Neural progenitor cell (in vitro differentiated cells): ENCODE data around the gene SRP72.

Experiments used
- EZH2 ChIP-seq: fragments of 200-600 bp; sonication (generic); IDR thresholded peaks from 2 replicates; pipeline ENCODE4 v1.6.1; 2017; ENCODE audit warnings: antibody characterized with exemption, mild to moderate bottlenecking, moderate library complexity
- EZH2phosphoT487 ChIP-seq: fragments of 200-600 bp; sonication (generic); IDR thresholded peaks from 2 replicates; pipeline ENCODE4 v1.6.1; 2017; ENCODE audit warnings: antibody characterized with exemption
- TF ChIP-seq, protein P1 (sequence below): fragments of 200-600 bp; sonication (generic); IDR thresholded peaks from 2 replicates; pipeline ENCODE4 v1.5.1; 2017; ENCODE audit warnings: antibody characterized with exemption, mild to moderate bottlenecking

DNA sequence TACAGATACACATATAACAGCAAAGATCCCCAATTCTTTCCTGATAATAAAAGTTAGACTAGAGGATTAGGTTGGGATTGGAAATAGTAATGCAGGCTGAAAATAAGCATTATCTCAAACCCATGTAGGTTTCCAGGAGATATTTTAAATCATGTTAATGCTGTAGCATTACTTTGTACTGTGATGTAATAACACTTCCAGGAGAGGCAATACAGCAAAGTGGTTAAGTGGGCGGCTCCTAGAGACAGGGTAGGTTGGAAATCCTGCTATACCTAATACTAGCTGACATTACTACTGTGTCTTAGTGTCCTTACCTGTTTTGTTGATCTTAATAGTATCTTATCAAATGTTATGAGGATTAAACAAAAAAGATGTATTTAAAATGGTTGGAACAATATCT, 21.7 kb upstream of the SRP72 start:
- TF ChIP-seq, protein P1, sequence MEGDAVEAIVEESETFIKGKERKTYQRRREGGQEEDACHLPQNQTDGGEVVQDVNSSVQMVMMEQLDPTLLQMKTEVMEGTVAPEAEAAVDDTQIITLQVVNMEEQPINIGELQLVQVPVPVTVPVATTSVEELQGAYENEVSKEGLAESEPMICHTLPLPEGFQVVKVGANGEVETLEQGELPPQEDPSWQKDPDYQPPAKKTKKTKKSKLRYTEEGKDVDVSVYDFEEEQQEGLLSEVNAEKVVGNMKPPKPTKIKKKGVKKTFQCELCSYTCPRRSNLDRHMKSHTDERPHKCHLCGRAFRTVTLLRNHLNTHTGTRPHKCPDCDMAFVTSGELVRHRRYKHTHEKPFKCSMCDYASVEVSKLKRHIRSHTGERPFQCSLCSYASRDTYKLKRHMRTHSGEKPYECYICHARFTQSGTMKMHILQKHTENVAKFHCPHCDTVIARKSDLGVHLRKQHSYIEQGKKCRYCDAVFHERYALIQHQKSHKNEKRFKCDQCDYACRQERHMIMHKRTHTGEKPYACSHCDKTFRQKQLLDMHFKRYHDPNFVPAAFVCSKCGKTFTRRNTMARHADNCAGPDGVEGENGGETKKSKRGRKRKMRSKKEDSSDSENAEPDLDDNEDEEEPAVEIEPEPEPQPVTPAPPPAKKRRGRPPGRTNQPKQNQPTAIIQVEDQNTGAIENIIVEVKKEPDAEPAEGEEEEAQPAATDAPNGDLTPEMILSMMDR = no peak
- TF ChIP-seq EZH2 (no peak), EZH2phosphoT487 (no peak)
